CD14-positive monocyte (primary cell): ENCODE measurements around the gene DVL3. TPM values are rescaled to one million over a fixed set of nuclear protein-coding genes. Genes with fewer than 3 reads are reported as not detected.

Experiments used
- DNase-seq, 3 donors: peaks; one replicate each; pipeline ENCODE4 v3.0.0-alpha.2; 2011 to 2022
- H2AFZ ChIP-seq: 2 replicates; pipeline ENCODE4 v1.6.0; 2012; ENCODE audit warnings: mild to moderate bottlenecking, low read depth, low read length, inconsistent platforms; ENCODE audit not compliant: insufficient read depth, poor library complexity, severe bottlenecking
- H3K27ac ChIP-seq, 2 donors: 1 replicate in 1 of 2; 2 replicates in 1 of 2; pipeline ENCODE4 v1.5.1; 2012 to 2013; ENCODE audit warnings: low read length in 2 of 2, control low read depth in 1 of 2, inconsistent platforms in 1 of 2, low read depth in 1 of 2, mild to moderate bottlenecking in 1 of 2
- H3K27me3 ChIP-seq, 2 donors: one replicate each; pipeline versions ENCODE4 v1.6.0 to v1.6.1; 2011 to 2013; ENCODE audit warnings: low read length in 2 of 2; ENCODE audit not compliant: control insufficient read depth in 2 of 2, insufficient read depth in 2 of 2
- H3K36me3 ChIP-seq, 2 donors: replicated peaks in 1 of 2; 1 replicate in 1 of 2; 2 replicates in 1 of 2; pipeline versions ENCODE4 v1.5.1 to v1.6.1; 2012 to 2013; ENCODE audit warnings: low read length in 2 of 2, control low read depth in 1 of 2, inconsistent platforms in 1 of 2, mild to moderate bottlenecking in 1 of 2; ENCODE audit not compliant: insufficient read depth in 2 of 2, control insufficient read depth in 1 of 2
- H3K4me1 ChIP-seq, 2 donors: 1 replicate in 1 of 2; 2 replicates in 1 of 2; pipeline versions ENCODE4 v1.5.1 to v1.6.1; 2012 to 2013; ENCODE audit warnings: low read length in 2 of 2, control low read depth in 1 of 2, inconsistent platforms in 1 of 2, mild to moderate bottlenecking in 1 of 2, moderate library complexity in 1 of 2; ENCODE audit not compliant: insufficient read depth in 2 of 2, control insufficient read depth in 1 of 2
- H3K4me2 ChIP-seq: replicated peaks from 2 replicates; pipeline ENCODE3; 2012; ENCODE audit warnings: low read length, moderate library complexity, mild to moderate bottlenecking; ENCODE audit not compliant: poor library complexity, severe bottlenecking; ENCODE audit errors: extremely low read depth
- H3K4me3 ChIP-seq, 3 experiments: fragments of 200-600 bp in 1 of 3; sonication (generic) in 1 of 3; replicated peaks in 1 of 3; 1 replicate in 2 of 3; 2 replicates in 1 of 3; pipeline ENCODE4 v1.5.1; 2011 to 2013; ENCODE audit warnings: low read length in 3 of 3, mild to moderate bottlenecking in 3 of 3, control low read depth in 2 of 3, low read depth in 2 of 3, inconsistent platforms in 1 of 3, moderate library complexity in 1 of 3
- H3K79me2 ChIP-seq: 2 replicates; pipeline ENCODE4 v1.6.0; 2012; ENCODE audit warnings: mild to moderate bottlenecking, control low read depth, inconsistent platforms, low read length, moderate library complexity; ENCODE audit not compliant: insufficient read depth
- H3K9ac ChIP-seq: 2 replicates; pipeline ENCODE4 v1.6.0; 2017; ENCODE audit warnings: low read length, mild to moderate bottlenecking; ENCODE audit not compliant: insufficient read depth, poor library complexity, severe bottlenecking
- H3K9me3 ChIP-seq, 2 donors: replicated peaks in 1 of 2; 1 replicate in 1 of 2; 2 replicates in 1 of 2; pipeline versions ENCODE4 v1.5.1 to v1.6.1; 2012 to 2013; ENCODE audit warnings: low read length in 2 of 2, control low read depth in 1 of 2; ENCODE audit not compliant: control insufficient read depth in 1 of 2, insufficient read depth in 1 of 2
- H4K20me1 ChIP-seq: 2 replicates; pipeline ENCODE4 v1.6.0; 2012; ENCODE audit warnings: mild to moderate bottlenecking, low read length, control low read depth, moderate library complexity; ENCODE audit not compliant: insufficient read depth
- H3K27ac Mint-ChIP-seq, 7 donors: one replicate each; pipeline ENCODE4 v1.8.0; 2020; ENCODE audit warnings: mild to moderate bottlenecking in 7 of 7, mixed read lengths in 7 of 7, moderate library complexity in 6 of 7, inconsistent platforms in 2 of 7
- H3K27me3 Mint-ChIP-seq, 3 donors: one replicate each; pipeline ENCODE4 v1.8.0; 2021 to 2022; ENCODE audit warnings: low read depth in 3 of 3, mild to moderate bottlenecking in 3 of 3, mixed read lengths in 3 of 3, moderate library complexity in 3 of 3, inconsistent platforms in 1 of 3
- H3K36me3 Mint-ChIP-seq, 2 donors: one replicate each; pipeline ENCODE4 v1.8.0; 2020; ENCODE audit warnings: mixed read lengths in 2 of 2, inconsistent platforms in 1 of 2, mild to moderate bottlenecking in 1 of 2
- H3K4me1 Mint-ChIP-seq: one replicate; pipeline ENCODE4 v1.8.0; 2020; ENCODE audit warnings: mild to moderate bottlenecking, mixed read lengths
- H3K4me3 Mint-ChIP-seq, 2 donors: one replicate each; pipeline ENCODE4 v1.8.0; 2020; ENCODE audit warnings: mild to moderate bottlenecking in 2 of 2, mixed read lengths in 2 of 2, moderate library complexity in 1 of 2
- H3K9me3 Mint-ChIP-seq, 7 donors: one replicate each; pipeline ENCODE4 v1.8.0; 2020 to 2022; ENCODE audit warnings: mixed read lengths in 7 of 7, mild to moderate bottlenecking in 6 of 7, moderate library complexity in 6 of 7, inconsistent platforms in 2 of 7
- WGBS: methylation state at CpG from one replicate; pipeline ENCODE4 v1.1.5; 2013; ENCODE audit warnings: missing lambda C conversion rate; ENCODE audit not compliant: insufficient coverage; 5-methylcytosine and 5-hydroxymethylcytosine counted together
- intact Hi-C, 2 donors: fragments of 100-400 bp; cut with micrococcal nuclease; formaldehyde crosslinking; loops; one replicate each; pipeline versions ENCODE4 v1.15.0 to v1.15.1; 2023
- polyA plus RNA-seq, 3 donors: library from polyadenylated mRNA; depleted of rRNA in 1 of 3; unstranded in 2 of 3; stranded (reverse) in 1 of 3; fragments of 300-500 nt in 2 of 3; fragments of >200 nt in 1 of 3; fragmentation: Illumina TruSeq in 2 of 3; gene quantifications; 1 replicate in 2 of 3; 2 replicates in 1 of 3; pipeline ENCODE4 v1.2.3, GENCODE V29; 2012 to 2021
- TF ChIP-seq, protein P1 (sequence below): fragments of 200-600 bp; IDR thresholded peaks from one replicate; pipeline ENCODE4 v1.8.0; 2022; ENCODE audit warnings: antibody characterized with exemption, mild to moderate bottlenecking

The DVL3 gene
- polyA plus RNA-seq, 3 donors = 4.5 to 42.1 (median 9.4) TPM

GRCh38 chr3:184157206-184157605, 2.0 kb downstream of the DVL3 start:
- Mint-ChIP-seq H3K4me3 (peak overlapping the region; percentile 96), H3K4me1 (peaks cover 47% of the 10 kb centered on the region), H3K36me3 (peaks cover 11 to 19% of the 10 kb centered on the region in 2 donors), H3K27ac (peak overlapping the region in 3 of 7 donors; percentile 15 to 82 (median 69)), H3K27me3 (peaks cover 0 to 1% (median 0%) of the 10 kb centered on the region in 3 donors), H3K9me3 (no peaks in the 10 kb centered on the region)
- Histone ChIP-seq H2AFZ (no peak overlapping the region), H3K9me3 (no peaks in the 10 kb centered on the region), H3K79me2 (peaks cover 58% of the 10 kb centered on the region), H3K4me1 (peaks cover 37 to 44% of the 10 kb centered on the region in 2 donors), H4K20me1 (peaks cover 62% of the 10 kb centered on the region), H3K4me3 (peak overlapping the region in 2 of 3 experiments; percentile 77 to 97), H3K36me3 (peaks cover 0 to 2% of the 10 kb centered on the region in 2 donors), H3K9ac (peak overlapping the region; percentile 77), H3K27ac (no peak overlapping the region), H3K4me2 (peak overlapping the region; percentile 99), H3K27me3 (no peaks in the 10 kb centered on the region)
- TF ChIP-seq, protein P1, sequence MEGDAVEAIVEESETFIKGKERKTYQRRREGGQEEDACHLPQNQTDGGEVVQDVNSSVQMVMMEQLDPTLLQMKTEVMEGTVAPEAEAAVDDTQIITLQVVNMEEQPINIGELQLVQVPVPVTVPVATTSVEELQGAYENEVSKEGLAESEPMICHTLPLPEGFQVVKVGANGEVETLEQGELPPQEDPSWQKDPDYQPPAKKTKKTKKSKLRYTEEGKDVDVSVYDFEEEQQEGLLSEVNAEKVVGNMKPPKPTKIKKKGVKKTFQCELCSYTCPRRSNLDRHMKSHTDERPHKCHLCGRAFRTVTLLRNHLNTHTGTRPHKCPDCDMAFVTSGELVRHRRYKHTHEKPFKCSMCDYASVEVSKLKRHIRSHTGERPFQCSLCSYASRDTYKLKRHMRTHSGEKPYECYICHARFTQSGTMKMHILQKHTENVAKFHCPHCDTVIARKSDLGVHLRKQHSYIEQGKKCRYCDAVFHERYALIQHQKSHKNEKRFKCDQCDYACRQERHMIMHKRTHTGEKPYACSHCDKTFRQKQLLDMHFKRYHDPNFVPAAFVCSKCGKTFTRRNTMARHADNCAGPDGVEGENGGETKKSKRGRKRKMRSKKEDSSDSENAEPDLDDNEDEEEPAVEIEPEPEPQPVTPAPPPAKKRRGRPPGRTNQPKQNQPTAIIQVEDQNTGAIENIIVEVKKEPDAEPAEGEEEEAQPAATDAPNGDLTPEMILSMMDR = no peak
- no peak for DNase-seq
- intact Hi-C loops = loop anchor here in 1 of 2 donors (2.0 kb wide), 1 partner anchor 22 kb away; the partner anchor contains the start of gene EIF2B5

- TF ChIP-seq, protein P1 = no peak
- no CpG with 5 or more reads among the region's 4 CpGs for WGBS
- Histone ChIP-seq H2AFZ (no peak overlapping the region), H3K79me2 (peaks cover 58% of the 10 kb centered on the region), H3K4me1 (peaks cover 37 to 44% of the 10 kb centered on the region in 2 donors), H3K27me3 (no peaks in the 10 kb centered on the region), H3K9me3 (no peaks in the 10 kb centered on the region), H3K4me3 (peak overlapping the region in 1 of 3 experiments; percentile 49), H4K20me1 (peaks cover 74% of the 10 kb centered on the region), H3K36me3 (peaks cover 2 to 11% of the 10 kb centered on the region in 2 donors), H3K27ac (no peak overlapping the region), H3K9ac (no peak overlapping the region), H3K4me2 (peak overlapping the region; percentile 30)
- no peaks in the 10 kb centered on the region for H3K9me3 Mint-ChIP-seq
- peaks cover 47% of the 10 kb centered on the region for H3K4me1 Mint-ChIP-seq
- DNase-seq = peak in 1 of 3 donors; percentile 8
- no peaks in the 10 kb centered on the region for H3K27me3 Mint-ChIP-seq
- intact Hi-C loops = no loop called here
- H3K4me3 Mint-ChIP-seq = peak overlapping the region in 1 of 2 donors; percentile 59
- peak overlapping the region in 5 of 7 donors; percentile 40 to 78 (median 70) for H3K27ac Mint-ChIP-seq
- H3K36me3 Mint-ChIP-seq = peaks cover 20 to 31% of the 10 kb centered on the region in 2 donors
Measured at GRCh38 chr3:184158404-184158803, 3.2 kb downstream of the DVL3 start.
